GM23338 (cell line): Measurements from ENCODE around the gene CDH4.

ENCODE experiments used
- CTCF ChIP-seq, 2 experiments: fragments of 200-600 bp in 1 of 2; sonication (generic) in 1 of 2; conservative IDR thresholded peaks; 2 replicates each; pipeline versions ENCODE4 v1.5.1 to v1.6.1; 2016 to 2017; ENCODE audit warnings: antibody characterized with exemption in 2 of 2, low read depth in 2 of 2, mild to moderate bottlenecking in 2 of 2, moderate library complexity in 1 of 2
- ETS1 ChIP-seq: IDR thresholded peaks from 2 replicates; pipeline ENCODE4 v1.6.1; 2016; ENCODE audit warnings: antibody characterized with exemption
- EZH2 ChIP-seq: fragments of 200-600 bp; sonication (generic); IDR thresholded peaks from one replicate; pipeline ENCODE4 v1.8.0; 2017; ENCODE audit warnings: antibody characterized with exemption, mild to moderate bottlenecking, low read depth; ENCODE audit not compliant: unreplicated experiment
- EZH2phosphoT487 ChIP-seq: fragments of 200-600 bp; sonication (generic); IDR thresholded peaks from one replicate; pipeline ENCODE4 v1.8.1; 2018; ENCODE audit warnings: antibody characterized with exemption; ENCODE audit not compliant: unreplicated experiment
- NANOG ChIP-seq: IDR thresholded peaks from 2 replicates; pipeline ENCODE4 v1.6.1; 2016; ENCODE audit warnings: antibody characterized with exemption, borderline replicate concordance
- POLR2AphosphoS5 ChIP-seq: IDR thresholded peaks from 2 replicates; pipeline ENCODE4 v1.6.1; 2016; ENCODE audit warnings: antibody characterized with exemption, low read depth
- REST ChIP-seq: IDR thresholded peaks from one replicate; pipeline ENCODE4 v1.6.1; 2018; ENCODE audit warnings: antibody characterized with exemption; ENCODE audit not compliant: unreplicated experiment
- STAT1 ChIP-seq: IDR thresholded peaks from one replicate; pipeline ENCODE4 v1.6.1; 2016; ENCODE audit warnings: antibody characterized with exemption; ENCODE audit not compliant: unreplicated experiment
- ZNF331 ChIP-seq: fragments of 250-450 bp; sonication (Bioruptor Pico); IDR thresholded peaks from 2 replicates; pipeline ENCODE4 v1.5.0; 2020; ENCODE audit warnings: low read depth, mild to moderate bottlenecking, moderate library complexity

GRCh38 chr20:61601361-61601760, 349.3 kb downstream of the CDH4 start:
- TF ChIP-seq POLR2AphosphoS5, result no peak
- TF ChIP-seq CTCF (conservative IDR thresholded peaks at IDR 0.05; ENCODE audit: low read depth in 2 of 2), result no peak
- no peak for TF ChIP-seq ZNF331
- TF ChIP-seq EZH2, result no peak
- no peak for TF ChIP-seq REST
- TF ChIP-seq EZH2phosphoT487, result no peak
- TF ChIP-seq ETS1, result no peak
- TF ChIP-seq STAT1, result no peak
- no peak for TF ChIP-seq NANOG
